Activated B cell treated with CpG ODN at 0.5 μM for 24 hours (primary cell): ENCODE data around the gene ITGB2. TPM values are rescaled to one million over a fixed set of nuclear protein-coding genes. Genes with fewer than 3 reads are reported as not detected.

Source experiments
- ATAC-seq: fragments of 200-7000 bp; cut with Tn5 transposase; one replicate; pipeline ENCODE4 v1.10.0; 2021; ENCODE audit warnings: low read depth, mild to moderate bottlenecking, moderate library complexity
- CTCF ChIA-PET: fragments of 350-600 bp; sonication (Branson Sonifier 250); formaldehyde crosslinking; loops from one replicate; lab custom pipeline; 2021; ENCODE audit warnings: antibody characterized with exemption; lab: Charles Lee
- POLR2A ChIA-PET: fragments of 350-600 bp; sonication (Branson Sonifier 250); formaldehyde crosslinking; loops from one replicate; lab custom pipeline; 2021; ENCODE audit warnings: antibody characterized with exemption; lab: Charles Lee
- DNase-seq: peaks from one replicate; pipeline ENCODE4 v3.0.0; 2022
- H3K27ac Mint-ChIP-seq: one replicate; pipeline ENCODE4 v1.8.0; 2020; ENCODE audit warnings: mixed read lengths
- H3K27me3 Mint-ChIP-seq: one replicate; pipeline ENCODE4 v1.8.0; 2021; ENCODE audit warnings: mixed read lengths
- H3K36me3 Mint-ChIP-seq: one replicate; pipeline ENCODE4 v1.8.0; 2021; ENCODE audit warnings: low read depth, mixed read lengths
- H3K4me1 Mint-ChIP-seq: one replicate; pipeline ENCODE4 v1.8.0; 2021; ENCODE audit warnings: mixed read lengths
- H3K4me3 Mint-ChIP-seq: one replicate; pipeline ENCODE4 v1.8.0; 2020; ENCODE audit warnings: mild to moderate bottlenecking, mixed read lengths
- H3K9me3 Mint-ChIP-seq: one replicate; pipeline ENCODE4 v1.8.0; 2020; ENCODE audit warnings: mixed read lengths
- intact Hi-C: fragments of 100-400 bp; cut with micrococcal nuclease; formaldehyde crosslinking; loops from one replicate; pipeline ENCODE4 v1.15.1; 2024
- total RNA-seq: library from RNA; stranded (reverse); gene quantifications from 2 replicates; pipeline ENCODE4 v1.2.3, GENCODE V29; 2022
- TF ChIP-seq, protein P1 (sequence below): fragments of 200-600 bp; IDR thresholded peaks from one replicate; pipeline ENCODE4 v1.8.0; 2022; ENCODE audit warnings: antibody characterized with exemption, mild to moderate bottlenecking

ITGB2 gene
- total RNA-seq, 1 donor from 2014 or later = 124 TPM

DNA sequence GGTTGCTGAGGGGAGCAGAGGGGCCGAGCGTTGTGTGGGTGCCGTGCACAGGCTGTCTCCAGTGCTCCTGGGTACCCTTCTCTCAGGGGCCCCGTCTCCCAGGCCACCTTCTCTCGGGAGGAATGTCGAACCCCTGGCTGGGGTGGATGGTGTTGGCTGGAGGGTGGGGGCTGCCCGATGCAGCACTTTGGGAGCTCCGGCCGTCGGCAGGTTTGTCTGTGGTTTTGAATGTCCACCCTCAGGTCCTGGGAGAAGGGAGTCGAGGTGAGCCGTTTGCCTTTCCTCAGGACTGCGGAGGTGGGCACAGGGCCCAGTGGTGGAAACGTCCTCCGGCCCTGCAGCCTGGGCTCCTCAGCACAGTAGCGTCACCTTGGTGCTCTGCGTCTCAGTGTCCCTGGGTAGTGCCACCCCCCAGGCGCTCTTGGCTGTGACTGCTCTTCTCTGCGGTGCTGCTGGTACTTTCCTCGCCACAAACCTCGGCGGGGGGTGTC is 33.6 kb upstream of the ITGB2 start:
- POLR2A ChIA-PET = no interaction called here
- ATAC-seq (no peak), DNase-seq (no peak)
- intact Hi-C loops = no loop called here
- no peaks in the 10 kb centered on the region for H3K9me3 Mint-ChIP-seq
- peaks cover 55% of the 10 kb centered on the region for H3K36me3 Mint-ChIP-seq
- CTCF ChIA-PET = interaction anchor here (12.1 to 12.2 kb wide), 2 partner anchors 175 to 185 kb away, joined by 218 to 224 read pairs; no protein-coding TSS in a partner anchor
- no peak overlapping the region for H3K4me3 Mint-ChIP-seq
- no peak overlapping the region for H3K27ac Mint-ChIP-seq
- TF ChIP-seq, protein P1, sequence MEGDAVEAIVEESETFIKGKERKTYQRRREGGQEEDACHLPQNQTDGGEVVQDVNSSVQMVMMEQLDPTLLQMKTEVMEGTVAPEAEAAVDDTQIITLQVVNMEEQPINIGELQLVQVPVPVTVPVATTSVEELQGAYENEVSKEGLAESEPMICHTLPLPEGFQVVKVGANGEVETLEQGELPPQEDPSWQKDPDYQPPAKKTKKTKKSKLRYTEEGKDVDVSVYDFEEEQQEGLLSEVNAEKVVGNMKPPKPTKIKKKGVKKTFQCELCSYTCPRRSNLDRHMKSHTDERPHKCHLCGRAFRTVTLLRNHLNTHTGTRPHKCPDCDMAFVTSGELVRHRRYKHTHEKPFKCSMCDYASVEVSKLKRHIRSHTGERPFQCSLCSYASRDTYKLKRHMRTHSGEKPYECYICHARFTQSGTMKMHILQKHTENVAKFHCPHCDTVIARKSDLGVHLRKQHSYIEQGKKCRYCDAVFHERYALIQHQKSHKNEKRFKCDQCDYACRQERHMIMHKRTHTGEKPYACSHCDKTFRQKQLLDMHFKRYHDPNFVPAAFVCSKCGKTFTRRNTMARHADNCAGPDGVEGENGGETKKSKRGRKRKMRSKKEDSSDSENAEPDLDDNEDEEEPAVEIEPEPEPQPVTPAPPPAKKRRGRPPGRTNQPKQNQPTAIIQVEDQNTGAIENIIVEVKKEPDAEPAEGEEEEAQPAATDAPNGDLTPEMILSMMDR = no peak
- H3K27me3 Mint-ChIP-seq = no peaks in the 10 kb centered on the region
- H3K4me1 Mint-ChIP-seq = peaks cover 32% of the 10 kb centered on the region

DNA sequence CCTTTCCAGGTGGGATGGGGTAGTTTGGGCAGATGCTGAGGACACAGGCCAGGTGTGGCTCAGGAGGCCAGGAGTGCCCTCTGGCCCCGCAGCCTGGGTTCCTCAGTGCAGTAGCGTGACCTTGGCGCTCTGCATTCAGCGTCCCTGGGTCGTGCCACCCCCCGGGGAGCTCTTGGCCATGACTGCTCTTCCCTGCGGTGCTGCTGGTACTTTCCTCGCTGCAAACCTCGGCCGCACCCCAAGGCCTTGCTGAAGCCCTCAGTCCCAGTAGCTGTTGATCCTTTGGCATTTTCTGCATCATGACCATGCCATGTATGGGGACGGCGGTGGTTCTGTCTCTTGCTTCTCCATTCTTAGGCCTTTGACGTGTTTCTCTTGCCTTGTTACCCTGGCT is 32.9 kb upstream of the ITGB2 start:
- Mint-ChIP-seq H3K27me3 (no peaks in the 10 kb centered on the region), H3K27ac (no peak overlapping the region), H3K9me3 (no peaks in the 10 kb centered on the region), H3K4me1 (peaks cover 32% of the 10 kb centered on the region), H3K4me3 (no peak overlapping the region), H3K36me3 (peaks cover 51% of the 10 kb centered on the region)
- ATAC-seq (no peak), DNase-seq (no peak)
- ChIA-PET CTCF (interaction anchor here (12.1 to 12.2 kb wide), 2 partner anchors 175 to 185 kb away, joined by 218 to 224 read pairs; no protein-coding TSS in a partner anchor), POLR2A (no interaction called here)
- TF ChIP-seq, protein P1 = no peak
- intact Hi-C loops = no loop called here

DNA sequence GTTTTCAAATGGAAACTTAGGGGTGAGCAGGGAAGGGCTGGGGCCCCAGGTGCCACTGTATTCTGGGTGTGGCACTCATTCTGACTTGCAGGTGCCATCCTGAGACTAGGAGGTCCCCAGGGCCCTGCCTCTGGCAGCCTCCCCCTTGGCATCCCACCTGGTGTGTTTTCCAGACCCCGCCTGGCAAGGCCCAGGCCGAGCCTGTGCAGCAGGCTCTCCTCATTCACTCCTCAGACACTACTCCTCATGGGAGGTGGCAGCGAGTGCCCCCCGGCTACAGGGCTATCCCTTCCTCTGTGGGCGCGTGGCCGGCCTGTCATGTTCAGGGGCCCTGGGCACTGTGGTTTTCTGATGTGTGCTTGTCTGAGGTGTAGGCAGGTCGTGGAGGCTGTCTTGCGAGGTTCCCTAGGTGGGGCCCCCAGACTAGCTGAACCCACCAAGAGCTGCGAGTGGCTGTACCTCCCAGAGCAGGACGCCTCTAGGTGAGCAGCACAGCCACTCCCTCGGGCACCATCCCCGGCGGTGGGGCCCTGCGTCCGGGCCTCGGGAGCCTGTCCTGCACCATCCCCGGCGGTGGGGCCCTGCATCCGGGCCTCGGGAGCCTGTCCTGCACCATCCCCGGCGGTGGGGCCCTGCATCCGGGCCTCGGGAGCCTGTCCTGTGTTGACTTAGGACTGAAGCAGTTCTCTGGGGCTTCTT is 32.4 kb upstream of the ITGB2 start:
- ATAC-seq (no peak), DNase-seq (no peak)
- ChIA-PET CTCF (interaction anchor here (12.1 to 12.2 kb wide), 2 partner anchors 176 to 186 kb away, joined by 218 to 224 read pairs; no protein-coding TSS in a partner anchor), POLR2A (interaction anchor here (0.5 kb wide), 1 partner anchor 243 kb away, joined by 5 read pairs; no protein-coding TSS in a partner anchor)
- Mint-ChIP-seq H3K27ac (no peak overlapping the region), H3K4me3 (peak overlapping the region; percentile 28), H3K36me3 (peaks cover 48% of the 10 kb centered on the region), H3K4me1 (peaks cover 32% of the 10 kb centered on the region), H3K27me3 (no peaks in the 10 kb centered on the region), H3K9me3 (no peaks in the 10 kb centered on the region)
- TF ChIP-seq, protein P1 = no peak
- intact Hi-C loops = no loop called here

DNA sequence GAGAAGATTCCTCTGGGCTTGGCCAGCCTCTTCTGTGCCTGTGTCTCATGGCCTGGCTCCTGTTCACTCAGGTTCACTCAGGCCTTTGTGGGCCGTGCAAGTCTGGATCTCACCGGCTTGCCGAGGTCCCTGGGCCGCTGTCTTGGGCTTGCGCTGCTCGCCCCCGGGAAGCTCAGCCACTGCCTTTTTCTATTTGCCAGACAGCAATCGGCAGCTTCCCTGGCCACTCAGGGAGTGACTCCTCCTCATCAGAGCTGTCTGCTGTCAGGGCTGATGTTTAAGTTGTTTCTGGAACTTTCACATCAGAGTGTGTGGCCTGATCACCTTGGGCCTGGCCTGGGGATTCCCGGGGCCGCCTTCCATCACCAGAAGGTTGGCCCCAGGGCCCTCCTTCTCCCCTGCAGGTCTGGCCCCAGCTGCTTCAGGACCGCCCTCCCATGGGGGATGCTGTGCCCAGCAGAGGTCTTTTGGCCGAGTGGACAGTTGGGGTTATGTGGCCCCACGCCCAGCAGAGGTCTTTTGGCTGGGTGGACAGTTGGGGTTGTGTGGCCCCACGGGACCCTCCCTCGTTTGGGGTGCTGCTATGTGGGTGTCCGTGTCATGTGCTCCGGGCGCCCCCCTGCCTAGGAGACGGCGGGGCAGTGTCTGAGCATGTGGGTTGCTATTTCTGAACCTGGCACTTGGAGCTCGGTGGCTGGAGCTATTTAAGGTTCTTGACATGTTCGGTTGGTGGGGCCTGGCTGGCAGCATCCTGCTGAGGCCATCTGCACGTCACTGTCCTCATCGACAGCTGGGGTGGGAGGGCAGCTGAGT is 31.6 kb upstream of the ITGB2 start:
- TF ChIP-seq, protein P1 = no peak
- ATAC-seq (peak; percentile 27), DNase-seq (no peak)
- peaks cover 32% of the 10 kb centered on the region for H3K4me1 Mint-ChIP-seq
- intact Hi-C loops = no loop called here
- no peaks in the 10 kb centered on the region for H3K27me3 Mint-ChIP-seq
- H3K27ac Mint-ChIP-seq = no peak overlapping the region
- ChIA-PET POLR2A (interaction anchor here (0.5 to 0.6 kb wide), 2 partner anchors 216 to 242 kb away, joined by 4 to 5 read pairs; no protein-coding TSS in a partner anchor), CTCF (interaction anchor here (0.9 to 12.2 kb wide), 3 partner anchors 168 to 187 kb away, joined by 3 to 224 read pairs (median 218); no protein-coding TSS in a partner anchor)
- H3K36me3 Mint-ChIP-seq = peaks cover 46% of the 10 kb centered on the region
- no peaks in the 10 kb centered on the region for H3K9me3 Mint-ChIP-seq
- no peak overlapping the region for H3K4me3 Mint-ChIP-seq
